HEK293 (cell line): ENCODE results near the gene SLC5A11.

ENCODE experiments used
- CTCF ChIA-PET: fragments of 350-600 bp; formaldehyde crosslinking; extraction: SDS; loops from one replicate; lab custom pipeline; 2021; ENCODE audit warnings: antibody characterized with exemption; lab: Yijun Ruan, JAX
- POLR2A ChIA-PET: fragments of 300-600 bp; formaldehyde crosslinking; extraction: SDS; loops from one replicate; lab custom pipeline; 2020; ENCODE audit warnings: antibody characterized with exemption, inconsistent platforms; lab: Yijun Ruan, JAX
- H3K27ac ChIP-seq: fragments of 200-500 bp; sonication (Bioruptor generic); 2 replicates; pipeline ENCODE4 v1.5.1; 2014; ENCODE audit warnings: low read depth, low read length, control low read depth, inconsistent platforms; ENCODE audit errors: extremely low read depth
- H3K36me3 ChIP-seq, 2 experiments: fragments of 200-500 bp in 1 of 2; sonication (Bioruptor generic) in 1 of 2; 1 replicate in 1 of 2; 2 replicates in 1 of 2; pipeline ENCODE4 v1.5.1; 2014 to 2017; ENCODE audit warnings: inconsistent platforms in 2 of 2, low read length in 2 of 2; ENCODE audit not compliant: control insufficient read depth in 2 of 2, insufficient read depth in 1 of 2
- H3K4me1 ChIP-seq: fragments of 200-500 bp; sonication (Bioruptor generic); 2 replicates; pipeline ENCODE4 v1.5.1; 2014; ENCODE audit warnings: mild to moderate bottlenecking, low read length, inconsistent platforms; ENCODE audit not compliant: control insufficient read depth, insufficient read depth
- H3K4me3 ChIP-seq: 2 replicates; pipeline ENCODE4 v1.5.1; 2011; ENCODE audit warnings: low read depth, mild to moderate bottlenecking, control low read depth, low read length, moderate library complexity
- H3K9me3 ChIP-seq: fragments of 200-500 bp; sonication (Bioruptor generic); 2 replicates; pipeline ENCODE4 v1.5.1; 2014; ENCODE audit warnings: low read depth, low read length, inconsistent platforms; ENCODE audit not compliant: control insufficient read depth, insufficient read depth
- EGR2 ChIP-seq: fragments of 450-650 bp; formaldehyde crosslinking; IDR thresholded peaks from 2 replicates; pipeline ENCODE4 v1.5.1; 2016; ENCODE audit warnings: low read depth, missing biosample characterization, missing genetic modification characterization
- IKZF3 ChIP-seq: fragments of 450-650 bp; IDR thresholded peaks from 2 replicates; pipeline ENCODE4 v1.5.0; 2018; ENCODE audit warnings: missing biosample characterization, mild to moderate bottlenecking, missing genetic modification characterization, moderate library complexity
- ZBTB21 ChIP-seq: fragments of 450-650 bp; formaldehyde crosslinking; IDR thresholded peaks from 2 replicates; pipeline ENCODE4 v1.5.1; 2017; ENCODE audit warnings: missing biosample characterization, missing genetic modification characterization
- ZBTB8A ChIP-seq: fragments of 450-650 bp; formaldehyde crosslinking; IDR thresholded peaks from 2 replicates; pipeline ENCODE4 v1.5.1; 2016; ENCODE audit warnings: missing biosample characterization, missing genetic modification characterization
- ZFP37 ChIP-seq: fragments of 450-650 bp; formaldehyde crosslinking; IDR thresholded peaks from 2 replicates; pipeline ENCODE4 v1.5.1; 2016; ENCODE audit warnings: missing biosample characterization, missing genetic modification characterization
- ZIC2 ChIP-seq: fragments of 450-650 bp; formaldehyde crosslinking; IDR thresholded peaks from 2 replicates; pipeline ENCODE4 v1.5.1; 2016; ENCODE audit warnings: missing biosample characterization, missing genetic modification characterization
- ZNF132 ChIP-seq: fragments of 450-650 bp; formaldehyde crosslinking; IDR thresholded peaks from 2 replicates; pipeline ENCODE4 v1.5.1; 2017; ENCODE audit warnings: missing biosample characterization, missing genetic modification characterization, borderline replicate concordance
- ZNF138 ChIP-seq: fragments of 450-650 bp; formaldehyde crosslinking; IDR thresholded peaks from 2 replicates; pipeline ENCODE4 v1.5.1; 2016; ENCODE audit warnings: missing biosample characterization, missing genetic modification characterization, borderline replicate concordance
- ZNF155 ChIP-seq: fragments of 450-650 bp; formaldehyde crosslinking; IDR thresholded peaks from 2 replicates; pipeline ENCODE4 v1.5.1; 2016; ENCODE audit warnings: missing biosample characterization, missing genetic modification characterization
- ZNF23 ChIP-seq: fragments of 450-650 bp; formaldehyde crosslinking; IDR thresholded peaks from 2 replicates; pipeline ENCODE4 v1.5.1; 2016; ENCODE audit warnings: missing biosample characterization, missing genetic modification characterization, borderline replicate concordance
- ZNF341 ChIP-seq: fragments of 450-650 bp; formaldehyde crosslinking; IDR thresholded peaks from 2 replicates; pipeline ENCODE4; 2016; ENCODE audit warnings: low read depth, missing biosample characterization, missing genetic modification characterization
- ZNF366 ChIP-seq: fragments of 450-650 bp; formaldehyde crosslinking; conservative IDR thresholded peaks from 2 replicates; pipeline ENCODE4 v1.5.1; 2016; ENCODE audit warnings: missing biosample characterization, missing genetic modification characterization
- ZNF37A ChIP-seq: fragments of 450-650 bp; IDR thresholded peaks from 2 replicates; pipeline ENCODE4 v1.5.1; 2018; ENCODE audit warnings: missing biosample characterization, missing genetic modification characterization
- ZNF391 ChIP-seq: fragments of 450-650 bp; formaldehyde crosslinking; IDR thresholded peaks from 2 replicates; pipeline ENCODE4 v1.5.1; 2016; ENCODE audit warnings: low read depth, missing biosample characterization, missing genetic modification characterization, borderline replicate concordance
- ZNF843 ChIP-seq: fragments of 450-650 bp; formaldehyde crosslinking; IDR thresholded peaks from 2 replicates; pipeline ENCODE4 v1.5.1; 2016; ENCODE audit warnings: missing biosample characterization, missing genetic modification characterization
- TF ChIP-seq, protein P1 (sequence below): fragments of 450-650 bp; formaldehyde crosslinking; IDR thresholded peaks from 2 replicates; pipeline ENCODE4 v1.5.1; 2017; ENCODE audit warnings: missing biosample characterization, missing genetic modification characterization
- TF ChIP-seq, protein P2 (sequence below): IDR thresholded peaks from 2 replicates; pipeline ENCODE4 v1.6.1; 2011; ENCODE audit warnings: mild to moderate bottlenecking, low read depth, low read length, borderline replicate concordance
- TF ChIP-seq, protein P3 (sequence below): fragments of 450-650 bp; formaldehyde crosslinking; IDR thresholded peaks from 2 replicates; pipeline ENCODE4 v1.5.1; 2016; ENCODE audit warnings: missing biosample characterization, missing genetic modification characterization
- TF ChIP-seq, protein P4 (sequence below): fragments of 450-650 bp; formaldehyde crosslinking; IDR thresholded peaks from 2 replicates; pipeline ENCODE4 v1.5.1; 2016; ENCODE audit warnings: missing biosample characterization, missing genetic modification characterization

The SLC5A11 gene

DNA sequence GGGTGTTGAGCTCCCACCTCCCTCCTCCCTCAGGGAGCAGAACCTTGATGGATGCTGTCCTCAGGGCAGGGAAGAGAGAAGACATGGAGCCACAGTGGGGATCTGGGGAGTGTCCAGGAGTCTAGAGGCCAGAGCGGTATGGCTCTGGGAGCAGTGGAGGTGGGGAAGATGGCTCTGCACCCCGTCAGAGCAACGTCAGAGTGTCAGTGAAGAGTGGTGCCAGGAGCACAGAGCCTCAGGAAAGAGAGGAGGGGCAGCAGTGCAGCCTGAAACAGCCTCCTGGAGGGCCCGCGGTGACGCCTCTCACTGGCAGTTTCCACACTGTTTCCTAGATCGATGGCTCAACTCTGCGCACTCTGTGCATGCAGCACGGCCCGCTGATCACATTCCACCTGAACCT, 23.2 kb upstream of the SLC5A11 start:
- ChIA-PET CTCF (no interaction called here), POLR2A (no interaction called here)
- H3K27ac ChIP-seq = no peak overlapping the region
- no peak overlapping the region for H3K4me3 ChIP-seq
- peaks cover 9 to 92% of the 10 kb centered on the region in 2 experiments for H3K36me3 ChIP-seq
- H3K4me1 ChIP-seq = no peaks in the 10 kb centered on the region
- TF ChIP-seq ZNF341 (peak; percentile 13; the same call in 1 of the 2 replicates), ZBTB8A (no peak)
- TF ChIP-seq, all 188 proteins: peak for 1
- no peaks in the 10 kb centered on the region for H3K9me3 ChIP-seq

DNA sequence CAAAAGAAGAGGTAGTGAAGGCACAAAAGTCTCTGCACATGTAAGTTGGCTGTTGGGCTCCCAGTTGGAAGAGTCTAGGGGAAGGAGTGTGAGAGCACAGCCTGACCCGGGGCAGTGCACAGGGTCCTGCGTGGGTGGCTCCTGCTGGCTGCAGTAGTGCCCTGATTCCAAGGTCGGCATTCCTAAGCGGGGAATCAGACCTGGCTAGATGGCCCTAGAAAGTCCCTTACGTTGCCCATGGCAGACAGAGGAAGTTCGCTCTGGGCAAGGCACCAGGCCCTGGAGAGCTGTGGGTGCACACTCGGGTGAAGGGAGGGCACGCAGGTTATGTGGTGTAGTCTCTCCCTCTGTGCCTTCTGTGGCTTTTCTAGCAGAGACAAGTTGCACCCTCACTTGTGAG, 22.8 kb upstream of the SLC5A11 start:
- Histone ChIP-seq H3K9me3 (no peaks in the 10 kb centered on the region), H3K27ac (no peak overlapping the region), H3K4me3 (no peak overlapping the region)
- TF ChIP-seq ZNF23 (tag by site-specific recombination) = no peak
- TF ChIP-seq ZNF132 = no peak
- no peak for TF ChIP-seq ZBTB21 (tag by site-specific recombination)
- no peak for TF ChIP-seq ZNF37A
- TF ChIP-seq ZFP37 (tag by site-specific recombination) = no peak
- TF ChIP-seq, protein P1, sequence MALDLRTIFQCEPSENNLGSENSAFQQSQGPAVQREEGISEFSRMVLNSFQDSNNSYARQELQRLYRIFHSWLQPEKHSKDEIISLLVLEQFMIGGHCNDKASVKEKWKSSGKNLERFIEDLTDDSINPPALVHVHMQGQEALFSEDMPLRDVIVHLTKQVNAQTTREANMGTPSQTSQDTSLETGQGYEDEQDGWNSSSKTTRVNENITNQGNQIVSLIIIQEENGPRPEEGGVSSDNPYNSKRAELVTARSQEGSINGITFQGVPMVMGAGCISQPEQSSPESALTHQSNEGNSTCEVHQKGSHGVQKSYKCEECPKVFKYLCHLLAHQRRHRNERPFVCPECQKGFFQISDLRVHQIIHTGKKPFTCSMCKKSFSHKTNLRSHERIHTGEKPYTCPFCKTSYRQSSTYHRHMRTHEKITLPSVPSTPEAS (tag by site-specific recombination) = no peak
- TF ChIP-seq, all 188 proteins: peak for 0
- ChIA-PET POLR2A (no interaction called here), CTCF (no interaction called here)
- Histone ChIP-seq H3K4me1 (no peaks in the 10 kb centered on the region), H3K36me3 (peaks cover 9 to 90% of the 10 kb centered on the region in 2 experiments)

DNA sequence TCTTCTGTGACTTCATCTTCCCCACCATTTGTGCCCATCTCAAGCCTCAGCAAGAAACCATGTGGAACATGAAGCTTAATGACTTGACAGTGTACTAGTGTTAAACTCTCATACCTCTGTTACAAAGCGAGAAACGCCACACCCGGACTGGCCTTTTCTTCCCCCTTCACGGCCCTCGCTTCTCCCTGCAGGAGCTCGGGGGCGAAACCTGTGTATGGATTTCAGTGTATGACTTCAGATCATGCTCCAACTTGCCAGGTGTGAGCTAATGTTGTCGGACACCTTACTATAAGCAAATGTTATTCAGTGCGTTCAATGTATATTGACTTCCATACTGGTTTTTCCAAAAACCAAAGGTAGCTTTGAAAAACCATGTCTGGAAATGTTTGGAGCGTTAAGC, 20.1 kb upstream of the SLC5A11 start:
- H3K4me1 ChIP-seq = no peaks in the 10 kb centered on the region
- CTCF ChIA-PET = interaction anchor here (0.5 to 1.6 kb wide), 4 partner anchors 26 to 1089 kb away, joined by 3 to 4 read pairs (median 3); no protein-coding TSS in a partner anchor
- H3K4me3 ChIP-seq = no peak overlapping the region
- H3K27ac ChIP-seq = no peak overlapping the region
- peaks cover 3 to 70% of the 10 kb centered on the region in 2 experiments; a peak in 2 of 3 replicates for H3K36me3 ChIP-seq
- no peak for TF ChIP-seq ZNF155 (tag by site-specific recombination)
- no peak for TF ChIP-seq IKZF3 (tag by site-specific recombination)
- no peak for TF ChIP-seq ZNF132
- TF ChIP-seq ZNF366 (tag by site-specific recombination) = no peak
- TF ChIP-seq ZNF138 (tag by site-specific recombination) = no peak
- no peak for TF ChIP-seq ZIC2 (tag by site-specific recombination)
- TF ChIP-seq ZNF843 (tag by site-specific recombination) = no peak
- no peak for TF ChIP-seq ZNF391 (tag by site-specific recombination)
- TF ChIP-seq, protein P2, sequence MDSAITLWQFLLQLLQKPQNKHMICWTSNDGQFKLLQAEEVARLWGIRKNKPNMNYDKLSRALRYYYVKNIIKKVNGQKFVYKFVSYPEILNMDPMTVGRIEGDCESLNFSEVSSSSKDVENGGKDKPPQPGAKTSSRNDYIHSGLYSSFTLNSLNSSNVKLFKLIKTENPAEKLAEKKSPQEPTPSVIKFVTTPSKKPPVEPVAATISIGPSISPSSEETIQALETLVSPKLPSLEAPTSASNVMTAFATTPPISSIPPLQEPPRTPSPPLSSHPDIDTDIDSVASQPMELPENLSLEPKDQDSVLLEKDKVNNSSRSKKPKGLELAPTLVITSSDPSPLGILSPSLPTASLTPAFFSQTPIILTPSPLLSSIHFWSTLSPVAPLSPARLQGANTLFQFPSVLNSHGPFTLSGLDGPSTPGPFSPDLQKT = no peak
- TF ChIP-seq, protein P3, sequence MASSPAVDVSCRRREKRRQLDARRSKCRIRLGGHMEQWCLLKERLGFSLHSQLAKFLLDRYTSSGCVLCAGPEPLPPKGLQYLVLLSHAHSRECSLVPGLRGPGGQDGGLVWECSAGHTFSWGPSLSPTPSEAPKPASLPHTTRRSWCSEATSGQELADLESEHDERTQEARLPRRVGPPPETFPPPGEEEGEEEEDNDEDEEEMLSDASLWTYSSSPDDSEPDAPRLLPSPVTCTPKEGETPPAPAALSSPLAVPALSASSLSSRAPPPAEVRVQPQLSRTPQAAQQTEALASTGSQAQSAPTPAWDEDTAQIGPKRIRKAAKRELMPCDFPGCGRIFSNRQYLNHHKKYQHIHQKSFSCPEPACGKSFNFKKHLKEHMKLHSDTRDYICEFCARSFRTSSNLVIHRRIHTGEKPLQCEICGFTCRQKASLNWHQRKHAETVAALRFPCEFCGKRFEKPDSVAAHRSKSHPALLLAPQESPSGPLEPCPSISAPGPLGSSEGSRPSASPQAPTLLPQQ (tag by site-specific recombination) = no peak
- TF ChIP-seq, protein P4, sequence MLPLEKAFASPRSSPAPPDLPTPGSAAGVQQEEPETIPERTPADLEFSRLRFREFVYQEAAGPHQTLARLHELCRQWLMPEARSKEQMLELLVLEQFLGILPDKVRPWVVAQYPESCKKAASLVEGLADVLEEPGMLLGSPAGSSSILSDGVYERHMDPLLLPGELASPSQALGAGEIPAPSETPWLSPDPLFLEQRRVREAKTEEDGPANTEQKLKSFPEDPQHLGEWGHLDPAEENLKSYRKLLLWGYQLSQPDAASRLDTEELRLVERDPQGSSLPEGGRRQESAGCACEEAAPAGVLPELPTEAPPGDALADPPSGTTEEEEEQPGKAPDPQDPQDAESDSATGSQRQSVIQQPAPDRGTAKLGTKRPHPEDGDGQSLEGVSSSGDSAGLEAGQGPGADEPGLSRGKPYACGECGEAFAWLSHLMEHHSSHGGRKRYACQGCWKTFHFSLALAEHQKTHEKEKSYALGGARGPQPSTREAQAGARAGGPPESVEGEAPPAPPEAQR (tag by site-specific recombination) = no peak
- no peak for TF ChIP-seq EGR2 (tag by site-specific recombination)
- TF ChIP-seq, all 188 proteins: peak for 0
- H3K9me3 ChIP-seq = no peaks in the 10 kb centered on the region
- POLR2A ChIA-PET = no interaction called here
